H1 (cell line): Measurements from ENCODE around the gene TRDMT1. TPM values are rescaled to one million over a fixed set of nuclear protein-coding genes. Genes with fewer than 3 reads are reported as not detected.

ENCODE experiments used
- CTCF ChIA-PET: fragments of 300-600 bp; sonication (Branson Sonifier 250); formaldehyde crosslinking; loops from one replicate; lab custom pipeline; 2021; ENCODE audit not compliant: partially characterized antibody; lab: Charles Lee
- POLR2A ChIA-PET: fragments of 300-600 bp; sonication (Branson Sonifier 250); formaldehyde crosslinking; loops from one replicate; lab custom pipeline; 2021; ENCODE audit warnings: inconsistent platforms; ENCODE audit not compliant: partially characterized antibody; lab: Charles Lee
- DNase-seq, 2 experiments: peaks; one replicate each; pipeline versions ENCODE4 v3.0.0 to v3.0.0-alpha.2; 2010 to 2022; ENCODE audit warnings: low spot score in 2 of 2, low read depth in 1 of 2, mixed read lengths in 1 of 2
- FAIRE-seq: peaks from 2 replicates; lab custom pipeline; 2011; peaks lifted over from hg19 to GRCh38; lab: Jason Lieb, UNC
- H2AFZ ChIP-seq: 2 replicates; pipeline ENCODE4 v1.8.1; 2012; ENCODE audit warnings: low read length, inconsistent platforms
- H2AK5ac ChIP-seq: 2 replicates; pipeline ENCODE4 v1.6.1; 2013; ENCODE audit warnings: low read depth, low read length
- H2BK120ac ChIP-seq: replicated peaks from 2 replicates; pipeline ENCODE3; 2013; ENCODE audit warnings: low read depth, low read length, inconsistent platforms
- H2BK12ac ChIP-seq: 2 replicates; pipeline ENCODE4 v1.6.1; 2013; ENCODE audit warnings: low read depth, low read length
- H2BK15ac ChIP-seq: 2 replicates; pipeline ENCODE4 v1.6.1; 2013; ENCODE audit warnings: low read length
- H2BK20ac ChIP-seq: 2 replicates; pipeline ENCODE4 v1.6.1; 2013; ENCODE audit warnings: low read length
- H2BK5ac ChIP-seq: 2 replicates; pipeline ENCODE4 v1.6.1; 2013; ENCODE audit warnings: low read depth, low read length
- H3K14ac ChIP-seq: 2 replicates; pipeline ENCODE4 v1.6.1; 2013; ENCODE audit warnings: inconsistent platforms; ENCODE audit not compliant: insufficient read length
- H3K18ac ChIP-seq: 2 replicates; pipeline ENCODE4 v1.6.1; 2013; ENCODE audit warnings: low read length; ENCODE audit errors: extremely low read depth
- H3K23ac ChIP-seq: 2 replicates; pipeline ENCODE4 v1.6.1; 2013; ENCODE audit warnings: inconsistent platforms; ENCODE audit not compliant: insufficient read length
- H3K23me2 ChIP-seq: 2 replicates; pipeline ENCODE4 v1.6.1; 2013; ENCODE audit warnings: low read depth, low read length
- H3K27ac ChIP-seq: 2 replicates; pipeline ENCODE4 v1.6.1; 2011; ENCODE audit warnings: low read depth, low read length, inconsistent platforms
- H3K27me3 ChIP-seq, 4 experiments: replicated peaks in 1 of 4; 1 replicate in 1 of 4; 2 replicates in 3 of 4; pipeline versions ENCODE4 v1.6.1 to v1.8.1; 2011 to 2013; ENCODE audit warnings: low read length in 3 of 4, mild to moderate bottlenecking in 3 of 4, inconsistent platforms in 2 of 4, mixed read lengths in 2 of 4, moderate library complexity in 1 of 4; ENCODE audit not compliant: control insufficient read depth in 3 of 4, insufficient read depth in 3 of 4; ENCODE audit errors: extremely low read depth in 1 of 4
- H3K36me3 ChIP-seq, 4 experiments: 2 replicates each; pipeline versions ENCODE4 v1.6.1 to v1.8.1; 2011 to 2013; ENCODE audit warnings: mild to moderate bottlenecking in 4 of 4, low read length in 3 of 4, moderate library complexity in 2 of 4, control low read depth in 1 of 4, inconsistent platforms in 1 of 4; ENCODE audit not compliant: insufficient read depth in 4 of 4, control insufficient read depth in 2 of 4
- H3K4ac ChIP-seq: replicated peaks from 2 replicates; pipeline ENCODE3; 2013; ENCODE audit warnings: low read length, low read depth, mixed read lengths, inconsistent platforms; ENCODE audit not compliant: insufficient read length
- H3K4me1 ChIP-seq, 4 experiments: replicated peaks in 1 of 4; 1 replicate in 1 of 4; 2 replicates in 3 of 4; pipeline versions ENCODE4 v1.6.1 to v1.8.1; 2011 to 2013; ENCODE audit warnings: low read length in 3 of 4, inconsistent platforms in 2 of 4, mixed read lengths in 1 of 4; ENCODE audit not compliant: insufficient read depth in 4 of 4, control insufficient read depth in 3 of 4
- H3K4me2 ChIP-seq, 2 experiments: 2 replicates each; pipeline versions ENCODE4 v1.6.1 to v1.8.1; 2011 to 2013; ENCODE audit warnings: low read depth in 2 of 2, low read length in 2 of 2, control low read depth in 1 of 2, inconsistent platforms in 1 of 2, mild to moderate bottlenecking in 1 of 2; ENCODE audit not compliant: insufficient read depth in 1 of 2
- H3K4me3 ChIP-seq, 4 experiments: fragments of 200-600, 300-600 bp in 1 of 4; sonication (generic), shearing (Covaris generic), sonication (Bioruptor Twin) in 1 of 4; 2 replicates each; pipeline versions ENCODE4 v1.5.1 to v1.8.1; 2011 to 2016; ENCODE audit warnings: low read length in 4 of 4, low read depth in 3 of 4, control low read depth in 2 of 4, inconsistent platforms in 2 of 4, mild to moderate bottlenecking in 2 of 4, mixed read lengths in 1 of 4, moderate library complexity in 1 of 4; ENCODE audit not compliant: insufficient read depth in 2 of 4; ENCODE audit errors: extremely low read depth in 1 of 4
- H3K56ac ChIP-seq: replicated peaks from 2 replicates; pipeline ENCODE3; 2013; ENCODE audit warnings: low read depth, mild to moderate bottlenecking, mixed read lengths, low read length, inconsistent platforms; ENCODE audit not compliant: insufficient read length
- H3K79me1 ChIP-seq: 2 replicates; pipeline ENCODE4 v1.6.1; 2013; ENCODE audit warnings: low read depth, low read length, control low read depth
- H3K79me2 ChIP-seq, 2 experiments: 2 replicates each; pipeline versions ENCODE4 v1.6.1 to v1.8.1; 2012 to 2013; ENCODE audit warnings: low read length in 2 of 2, mild to moderate bottlenecking in 2 of 2, inconsistent platforms in 1 of 2; ENCODE audit not compliant: insufficient read depth in 2 of 2, control insufficient read depth in 1 of 2
- H3K9ac ChIP-seq, 4 experiments: replicated peaks in 1 of 4; 1 replicate in 1 of 4; 2 replicates in 3 of 4; pipeline versions ENCODE4 v1.6.1 to v1.8.1; 2011 to 2013; ENCODE audit warnings: low read depth in 3 of 4, low read length in 3 of 4, control low read depth in 2 of 4, mild to moderate bottlenecking in 2 of 4, moderate library complexity in 2 of 4, inconsistent platforms in 1 of 4; ENCODE audit errors: extremely low read depth in 1 of 4
- H3K9me3 ChIP-seq, 2 experiments: 2 replicates each; pipeline versions ENCODE4 v1.6.1 to v1.8.1; 2012 to 2013; ENCODE audit warnings: mild to moderate bottlenecking in 2 of 2, moderate library complexity in 2 of 2, control low read depth in 1 of 2, inconsistent platforms in 1 of 2, low read depth in 1 of 2, low read length in 1 of 2, mixed read lengths in 1 of 2; ENCODE audit not compliant: insufficient read depth in 2 of 2
- H4K20me1 ChIP-seq, 2 experiments: replicated peaks in 1 of 2; 2 replicates each; pipeline versions ENCODE3 to v1.8.1; 2011 to 2013; ENCODE audit warnings: inconsistent platforms in 2 of 2, low read length in 2 of 2, mild to moderate bottlenecking in 1 of 2; ENCODE audit not compliant: insufficient read depth in 2 of 2, control insufficient read depth in 1 of 2
- H4K5ac ChIP-seq: 2 replicates; pipeline ENCODE4 v1.6.1; 2013; ENCODE audit warnings: low read length, low read depth, mixed read lengths, inconsistent platforms; ENCODE audit not compliant: insufficient read length
- H4K8ac ChIP-seq: 2 replicates; pipeline ENCODE4 v1.8.0; 2013; ENCODE audit warnings: mild to moderate bottlenecking, moderate library complexity, low read length, inconsistent platforms; ENCODE audit not compliant: insufficient read depth; ENCODE audit errors: extremely low read depth
- H4K91ac ChIP-seq: replicated peaks from 2 replicates; pipeline ENCODE3; 2013; ENCODE audit warnings: low read length, mixed read lengths, inconsistent platforms; ENCODE audit not compliant: insufficient read length
- EZH2 ChIP-seq: fragments of 200-600 bp; sonication (generic); IDR thresholded peaks from 2 replicates; pipeline ENCODE4 v1.7.1; 2012; ENCODE audit warnings: low read depth, mild to moderate bottlenecking, moderate library complexity, low read length, inconsistent platforms; ENCODE audit not compliant: severe bottlenecking
- HDAC2 ChIP-seq, 2 experiments: fragments of 300-600 bp in 1 of 2; sonication (generic) in 1 of 2; IDR thresholded peaks; 2 replicates each; pipeline ENCODE4 v1.6.1; 2011 to 2012; ENCODE audit warnings: low read depth in 2 of 2, low read length in 2 of 2, mild to moderate bottlenecking in 2 of 2, moderate library complexity in 2 of 2, borderline replicate concordance in 1 of 2, inconsistent platforms in 1 of 2
- KDM4A ChIP-seq: IDR thresholded peaks from one replicate; pipeline ENCODE4 v1.7.1; 2012; ENCODE audit warnings: low read depth, mild to moderate bottlenecking, moderate library complexity, low read length, inconsistent platforms; ENCODE audit not compliant: severe bottlenecking
- TCF12 ChIP-seq: IDR thresholded peaks from 2 replicates; pipeline ENCODE4 v1.6.1; 2011; ENCODE audit warnings: low read depth, mild to moderate bottlenecking, low read length
- WGBS, 2 experiments: shearing (Covaris generic) in 1 of 2; methylation state at CpG; one replicate each; pipeline versions ENCODE4 v1.1.6 to v1.1.7; 2013 to 2015; ENCODE audit warnings: low lambda C conversion rate in 2 of 2, mixed read lengths in 2 of 2, inconsistent platforms in 1 of 2, low coverage in 1 of 2, missing lambda C conversion rate in 1 of 2; ENCODE audit not compliant: insufficient replicate concordance in 2 of 2, insufficient coverage in 1 of 2, insufficient read length in 1 of 2; ENCODE audit errors: extremely low coverage in 1 of 2, missing lambda C conversion rate in 1 of 2; 5-methylcytosine and 5-hydroxymethylcytosine counted together
- polyA plus RNA-seq, 7 experiments: library from polyadenylated mRNA; depleted of rRNA in 3 of 7; stranded (reverse) in 5 of 7; unstranded in 2 of 7; fragments of >200 nt in 5 of 7; fragments of 200-250 nt in 2 of 7; gene quantifications; 1 replicate in 5 of 7; 2 replicates in 1 of 7; 4 replicates in 1 of 7; pipeline versions ENCODE4 v1.2.1 to v1.2.3, GENCODE V29; 2011 to 2013; ENCODE audit warnings: missing spikeins in 2 of 7, mixed read lengths in 2 of 7
- total RNA-seq: library from RNA; stranded (reverse); fragmentation: NEBNext Ultra II Directional; extraction: Animal tissue kit (Norgen Biotek cat#: 25700); gene quantifications from 2 replicates; pipeline ENCODE4 v1.2.1, GENCODE V29; 2021

TRDMT1 gene
- total and polyA plus RNA-seq, 2 of the 8 experiments (the other 6 are each of a cell fraction or from before 2014, with no cell fraction given), result 7.4 to 21.4 TPM

GRCh38 chr10:17122052-17122451 is 79.4 kb downstream of the TRDMT1 start:
- no peaks in the 10 kb centered on the region for H3K23me2 ChIP-seq
- ChIA-PET CTCF (interaction anchor here (0.7 to 1.5 kb wide), 5 partner anchors 11 to 511 kb away, joined by 3 to 4 read pairs (median 4); no protein-coding TSS in a partner anchor), POLR2A (interaction anchor here (0.6 kb wide), 1 partner anchor 1709 kb away, joined by 5 read pairs; no protein-coding TSS in a partner anchor)
- no peak overlapping the region for H3K9ac ChIP-seq
- H3K18ac ChIP-seq, result no peak overlapping the region
- no peak overlapping the region for H4K91ac ChIP-seq
- H3K4me3 ChIP-seq, result no peak overlapping the region
- TF ChIP-seq TCF12, result no peak
- no peak for TF ChIP-seq HDAC2 (IDR thresholded peaks at IDR 0.05; ENCODE audit: borderline replicate concordance in 1 of 2, low read depth in 2 of 2, low read length in 2 of 2)
- TF ChIP-seq KDM4A, result no peak
- no peak for TF ChIP-seq EZH2
- TF ChIP-seq, all 59 proteins: peak for 0
- H2AK5ac ChIP-seq, result no peak overlapping the region
- H3K36me3 ChIP-seq, result no peaks in the 10 kb centered on the region
- no peak overlapping the region for H2BK120ac ChIP-seq
- FAIRE-seq (no peak), DNase-seq (no peak)
- no peak overlapping the region for H2BK12ac ChIP-seq
- H2BK20ac ChIP-seq, result no peak overlapping the region
- H3K56ac ChIP-seq, result no peak overlapping the region
- H4K5ac ChIP-seq, result no peak overlapping the region
- H3K23ac ChIP-seq, result no peak overlapping the region
- H2BK15ac ChIP-seq, result no peak overlapping the region
- no peak overlapping the region for H3K4me2 ChIP-seq
- 97% methylated on average over 2 of the region's 2 CpGs; no CpG with 5 or more reads in 1 of the 2 experiments for WGBS, 2 experiments
- no peak overlapping the region for H2AFZ ChIP-seq
- H4K20me1 ChIP-seq, result no peaks in the 10 kb centered on the region
- H4K8ac ChIP-seq, result no peak overlapping the region
- H3K4me1 ChIP-seq, result peaks cover 0 to 5% (median 4%) of the 10 kb centered on the region in 4 experiments; a peak in 4 of 7 replicates
- no peaks in the 10 kb centered on the region for H3K79me1 ChIP-seq
- H3K27ac ChIP-seq, result no peak overlapping the region
- no peaks in the 10 kb centered on the region for H3K9me3 ChIP-seq
- no peak overlapping the region for H2BK5ac ChIP-seq
- H3K79me2 ChIP-seq, result no peaks in the 10 kb centered on the region
- no peak overlapping the region for H3K4ac ChIP-seq
- no peak overlapping the region for H3K14ac ChIP-seq
- H3K27me3 ChIP-seq, result no peaks in the 10 kb centered on the region
